H1 (cell line): ENCODE results near the gene DUSP7.

Experiments
- ASH2L ChIP-seq: fragments of 200-600, 300-600 bp; sonication (generic); IDR thresholded peaks from one replicate; pipeline ENCODE4 v1.7.1; 2017; ENCODE audit warnings: low read length
- EP300 ChIP-seq, 2 experiments: IDR thresholded peaks; 1 replicate in 1 of 2; 2 replicates in 1 of 2; pipeline ENCODE4 v1.6.1; 2011 to 2012; ENCODE audit warnings: low read depth in 2 of 2, low read length in 2 of 2, mild to moderate bottlenecking in 2 of 2, borderline replicate concordance in 1 of 2, inconsistent platforms in 1 of 2, moderate library complexity in 1 of 2
- GTF2F1 ChIP-seq: IDR thresholded peaks from 2 replicates; pipeline ENCODE4 v1.6.1; 2012; ENCODE audit warnings: low read depth, low read length, improper control_type of control experiment, borderline replicate concordance
- POLR2A ChIP-seq, 2 experiments: IDR thresholded peaks; 1 replicate in 1 of 2; 2 replicates in 1 of 2; pipeline ENCODE4 v1.6.1; 2011; ENCODE audit warnings: low read depth in 2 of 2, low read length in 2 of 2, mild to moderate bottlenecking in 2 of 2; ENCODE audit errors: control extremely low read depth in 1 of 2
- POLR2AphosphoS5 ChIP-seq: IDR thresholded peaks from 2 replicates; pipeline ENCODE4 v1.6.1; 2011; ENCODE audit warnings: low read depth, low read length
- SRF ChIP-seq: IDR thresholded peaks from 2 replicates; pipeline ENCODE4 v1.6.1; 2011; ENCODE audit warnings: mild to moderate bottlenecking, low read depth, low read length, moderate library complexity
- ZNF274 ChIP-seq: IDR thresholded peaks from 2 replicates; pipeline ENCODE4 v1.7.0; 2012; ENCODE audit warnings: low read length, borderline replicate concordance; ENCODE audit errors: extremely low read depth
- TF ChIP-seq, protein P1 (sequence below), 3 experiments: IDR thresholded peaks; 1 replicate in 2 of 3; 2 replicates in 1 of 3; pipeline versions ENCODE4 v1.5.1 to v1.6.1; 2011; ENCODE audit warnings: low read length in 3 of 3, mild to moderate bottlenecking in 3 of 3, inconsistent platforms in 2 of 3, low read depth in 1 of 3, moderate library complexity in 1 of 3; ENCODE audit not compliant: insufficient read depth in 1 of 3; ENCODE audit errors: control extremely low read depth in 1 of 3
- TF ChIP-seq, protein P2 (sequence below): IDR thresholded peaks from 2 replicates; pipeline ENCODE4 v1.6.1; 2012; ENCODE audit warnings: inconsistent platforms

DNA sequence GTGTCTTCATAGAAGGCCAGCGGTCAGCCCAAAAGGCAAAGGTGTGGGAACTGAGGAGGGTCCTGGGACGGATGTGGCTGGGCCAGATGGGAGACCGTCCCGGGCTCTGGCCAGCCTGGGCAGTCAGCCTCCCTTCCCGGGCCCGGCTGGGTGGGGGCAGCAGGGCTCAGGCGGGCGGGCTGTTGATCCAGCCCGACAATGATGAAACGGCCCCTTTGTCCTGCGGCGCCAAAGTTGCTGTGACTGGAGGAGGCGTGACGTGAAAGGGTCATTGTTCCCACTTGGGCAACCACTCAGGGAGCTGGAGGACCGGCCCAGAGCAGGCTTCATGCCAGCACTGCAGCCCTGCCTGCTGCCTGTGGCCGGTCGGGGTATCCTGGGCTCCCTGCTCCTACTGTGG lies 16.5 kb downstream of the DUSP7 start:
- TF ChIP-seq, protein P1, sequence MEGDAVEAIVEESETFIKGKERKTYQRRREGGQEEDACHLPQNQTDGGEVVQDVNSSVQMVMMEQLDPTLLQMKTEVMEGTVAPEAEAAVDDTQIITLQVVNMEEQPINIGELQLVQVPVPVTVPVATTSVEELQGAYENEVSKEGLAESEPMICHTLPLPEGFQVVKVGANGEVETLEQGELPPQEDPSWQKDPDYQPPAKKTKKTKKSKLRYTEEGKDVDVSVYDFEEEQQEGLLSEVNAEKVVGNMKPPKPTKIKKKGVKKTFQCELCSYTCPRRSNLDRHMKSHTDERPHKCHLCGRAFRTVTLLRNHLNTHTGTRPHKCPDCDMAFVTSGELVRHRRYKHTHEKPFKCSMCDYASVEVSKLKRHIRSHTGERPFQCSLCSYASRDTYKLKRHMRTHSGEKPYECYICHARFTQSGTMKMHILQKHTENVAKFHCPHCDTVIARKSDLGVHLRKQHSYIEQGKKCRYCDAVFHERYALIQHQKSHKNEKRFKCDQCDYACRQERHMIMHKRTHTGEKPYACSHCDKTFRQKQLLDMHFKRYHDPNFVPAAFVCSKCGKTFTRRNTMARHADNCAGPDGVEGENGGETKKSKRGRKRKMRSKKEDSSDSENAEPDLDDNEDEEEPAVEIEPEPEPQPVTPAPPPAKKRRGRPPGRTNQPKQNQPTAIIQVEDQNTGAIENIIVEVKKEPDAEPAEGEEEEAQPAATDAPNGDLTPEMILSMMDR (IDR thresholded peaks at IDR 0.05; ENCODE audit: control extremely low read depth in 1 of 3, insufficient read depth in 1 of 3, low read depth in 1 of 3, low read length in 3 of 3): no peak
- TF ChIP-seq POLR2A (IDR thresholded peaks at IDR 0.05; ENCODE audit: control extremely low read depth in 1 of 2, low read depth in 2 of 2, low read length in 2 of 2) (no peak), POLR2AphosphoS5 (no peak), SRF (no peak), GTF2F1 (no peak), EP300 (IDR thresholded peaks at IDR 0.05; ENCODE audit: borderline replicate concordance in 1 of 2, low read depth in 2 of 2, low read length in 2 of 2) (no peak), ZNF274 (no peak), ASH2L (no peak)
- TF ChIP-seq, protein P2, sequence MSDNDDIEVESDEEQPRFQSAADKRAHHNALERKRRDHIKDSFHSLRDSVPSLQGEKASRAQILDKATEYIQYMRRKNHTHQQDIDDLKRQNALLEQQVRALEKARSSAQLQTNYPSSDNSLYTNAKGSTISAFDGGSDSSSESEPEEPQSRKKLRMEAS: no peak
